Retina (tissue), 1 donor: Measurements from ENCODE around the gene PTPRG.

Experiments
- DNase-seq: peaks from one replicate; pipeline ENCODE4 v3.0.0-alpha.2; 2016

Gene PTPRG

GRCh38 chr3:61663356-61664104, 102.2 kb downstream of the PTPRG start:
- peak; percentile 16 for DNase-seq

DNA sequence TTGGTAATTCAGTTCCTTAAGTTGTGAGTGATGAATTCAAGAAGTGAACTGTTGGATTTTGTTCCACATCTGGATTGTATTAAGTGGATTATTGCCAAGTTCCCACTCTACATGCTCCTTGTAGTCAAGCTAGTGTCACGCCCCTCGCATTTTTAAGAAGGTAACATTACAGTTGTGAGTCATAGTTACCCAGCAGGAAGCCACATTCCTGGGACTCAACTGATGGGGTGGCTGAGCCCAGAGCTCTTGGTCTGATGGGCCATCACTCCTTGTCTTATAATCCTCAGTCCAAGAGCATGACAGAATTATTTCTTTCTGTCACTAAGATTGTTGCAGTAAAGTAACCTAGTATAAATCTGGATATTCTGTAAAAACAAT, 102.7 kb downstream of the PTPRG start:
- no peak for DNase-seq

DNA sequence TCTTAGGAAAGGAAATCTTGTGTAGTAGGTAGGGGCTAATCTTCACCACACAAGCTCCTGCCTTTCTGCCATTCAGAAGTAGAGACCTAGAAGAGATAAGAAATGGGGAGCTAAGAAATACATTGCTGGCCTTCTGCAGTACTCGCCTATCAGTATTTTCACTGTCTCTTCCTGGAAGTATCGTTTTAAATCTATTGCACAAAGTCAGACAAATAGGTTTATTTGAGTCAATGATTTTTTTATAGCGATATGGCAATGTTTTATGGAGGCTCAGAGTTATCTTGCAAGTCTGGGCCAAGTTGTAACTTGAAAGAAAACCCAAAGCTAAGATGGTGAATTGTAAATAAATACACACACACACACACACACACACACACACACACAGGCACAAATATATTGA, 103.8 kb downstream of the PTPRG start:
- no peak for DNase-seq

DNA sequence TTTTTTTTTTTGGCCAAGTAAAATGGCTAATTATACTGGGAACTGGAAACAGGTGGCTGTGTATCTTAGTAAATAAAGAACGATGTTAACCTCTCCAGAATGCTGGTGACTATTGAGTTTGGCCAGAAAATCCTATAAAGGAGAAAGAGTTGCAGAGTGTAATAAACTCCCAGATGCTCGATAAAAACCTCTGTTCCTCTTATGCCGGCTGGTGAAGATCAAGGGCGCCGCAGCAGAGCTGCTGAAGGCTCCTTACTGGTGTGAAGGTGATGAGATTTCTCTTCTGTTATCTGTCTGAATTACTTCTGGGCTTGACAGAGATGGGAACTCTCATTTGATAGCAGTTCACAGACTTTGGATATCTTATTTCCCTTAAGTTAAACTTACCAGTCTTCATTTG, 104.6 kb downstream of the PTPRG start:
- DNase-seq: no peak

- no peak for DNase-seq
Measured at GRCh38 chr3:61666615-61667330, 105.4 kb downstream of the PTPRG start.

- DNase-seq: no peak
Measured at GRCh38 chr3:61667383-61667782, 106.0 kb downstream of the PTPRG start.

- no peak for DNase-seq
Measured at GRCh38 chr3:61667814-61668213, 106.4 kb downstream of the PTPRG start.

DNA sequence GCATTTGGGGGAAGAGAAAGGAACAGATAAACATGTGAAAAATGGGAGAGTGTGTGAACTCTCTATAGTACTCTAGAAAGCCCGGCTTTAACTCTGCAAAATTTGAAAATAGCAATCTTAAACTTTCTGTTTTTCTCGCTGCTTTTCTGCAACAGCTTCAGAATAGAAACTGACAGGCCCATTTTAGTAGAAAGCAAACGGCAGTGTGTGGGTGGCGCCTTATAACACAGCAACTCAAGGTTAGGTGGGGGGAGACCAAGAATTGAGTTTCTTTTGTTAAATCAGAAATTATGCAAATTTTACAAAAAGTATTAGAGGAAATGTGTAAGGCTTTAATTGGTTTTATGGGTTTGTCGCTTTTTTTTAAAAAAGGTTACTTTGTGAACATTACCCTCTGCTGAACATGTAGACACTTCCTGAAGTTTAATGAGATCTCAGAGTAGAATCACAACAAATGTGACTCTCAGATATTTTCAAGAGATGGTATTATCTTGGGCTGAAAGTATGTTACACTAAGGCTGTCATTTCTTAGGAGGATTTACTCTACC, 107.0 kb downstream of the PTPRG start:
- no peak for DNase-seq

DNA sequence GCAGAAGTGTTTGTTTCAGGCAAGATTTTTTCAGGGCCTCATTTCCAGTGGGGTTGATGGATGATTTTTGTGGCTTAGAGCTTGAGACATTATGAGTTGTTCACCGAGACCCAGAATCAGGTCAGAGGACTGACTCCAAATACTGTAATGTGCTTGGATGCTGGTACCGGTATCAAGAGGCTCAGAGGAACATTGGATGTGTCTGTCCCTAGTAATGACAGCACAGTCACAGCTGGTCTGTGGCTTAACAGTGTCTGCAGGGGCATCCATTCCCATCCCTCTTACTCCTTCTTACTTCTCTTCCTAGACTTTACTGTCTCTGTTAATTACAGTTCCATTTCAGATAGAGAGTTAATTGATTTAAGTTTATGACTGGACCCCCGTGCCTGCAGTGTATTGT, 107.8 kb downstream of the PTPRG start:
- DNase-seq: no peak

DNA sequence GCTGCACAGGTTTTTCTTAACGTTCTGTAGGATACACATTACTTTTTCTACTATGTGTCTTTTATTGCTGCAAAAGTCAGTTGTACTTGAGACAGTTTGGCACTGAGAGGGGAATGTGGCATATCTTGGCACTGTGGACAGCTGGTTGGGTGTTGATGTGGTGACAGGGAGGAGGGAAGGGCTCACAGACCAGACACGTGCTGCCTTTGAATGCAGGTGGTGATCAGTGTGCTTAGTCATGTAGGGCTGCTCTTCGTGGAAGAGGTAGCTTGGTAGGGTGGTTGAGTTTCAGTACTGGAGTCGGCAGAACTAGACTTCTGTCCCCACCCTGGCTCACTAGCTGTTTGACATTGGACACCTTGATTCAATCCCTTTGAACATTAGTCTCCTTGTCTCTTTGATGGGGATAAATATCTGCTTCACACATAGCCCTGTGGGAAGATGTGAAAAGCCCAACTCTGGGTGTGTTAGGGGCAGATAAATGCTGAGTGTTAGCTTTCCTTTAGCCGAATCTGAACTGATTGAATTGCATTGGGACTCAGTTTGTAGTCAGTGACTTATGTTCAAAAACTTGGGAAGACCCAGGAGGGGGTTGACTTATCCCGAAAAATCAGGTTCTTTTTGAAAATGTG, 108.4 kb downstream of the PTPRG start:
- DNase-seq: no peak

DNA sequence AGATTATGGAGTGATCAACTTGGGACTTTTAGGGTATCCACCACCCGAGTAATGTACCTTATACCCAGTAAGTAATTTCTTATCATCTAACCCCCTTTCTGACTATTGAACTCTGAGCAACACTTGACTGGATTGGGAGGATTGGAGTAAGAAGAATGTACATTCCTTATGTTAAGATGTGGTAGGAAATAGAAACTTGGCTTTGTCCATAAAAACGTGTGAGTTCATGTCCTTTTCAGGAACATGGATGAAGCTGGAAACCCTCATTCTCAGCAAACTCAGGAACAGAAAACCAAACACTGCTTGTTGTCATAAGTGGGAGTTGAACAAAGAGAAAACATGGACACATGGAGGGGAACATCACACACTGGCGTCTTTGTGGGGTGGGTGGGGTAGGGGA, 112.3 kb downstream of the PTPRG start:
- DNase-seq: no peak

GRCh38 chr3:61674596-61674995, 113.2 kb downstream of the PTPRG start:
- no peak for DNase-seq

GRCh38 chr3:61679026-61679425, 117.7 kb downstream of the PTPRG start:
- DNase-seq: no peak

DNA sequence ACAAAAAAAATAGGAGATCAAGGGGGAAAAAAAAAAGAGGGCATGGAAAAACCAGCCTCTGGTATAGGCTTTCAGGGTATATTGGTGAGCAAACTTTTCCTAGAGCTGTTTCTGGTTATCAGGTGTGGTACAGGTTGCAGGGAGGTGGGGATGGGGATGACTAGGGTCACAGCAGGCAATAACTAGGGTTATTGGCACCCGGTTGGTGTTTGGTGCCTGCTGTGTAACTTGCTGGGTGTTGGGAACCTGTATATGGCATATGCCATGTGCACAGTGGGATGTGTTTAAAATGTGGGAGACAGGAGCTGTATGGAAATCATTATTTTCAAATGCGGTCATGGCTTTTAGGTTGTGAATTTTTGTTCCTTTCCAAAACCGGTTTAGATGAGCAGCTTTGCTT, 119.2 kb downstream of the PTPRG start:
- no peak for DNase-seq

- DNase-seq: no peak
Measured at GRCh38 chr3:61681636-61682035, 120.3 kb downstream of the PTPRG start.

GRCh38 chr3:61682671-61683548, 121.5 kb downstream of the PTPRG start:
- no peak for DNase-seq

- DNase-seq: no peak
Measured at GRCh38 chr3:61683549-61684236, 122.3 kb downstream of the PTPRG start.

GRCh38 chr3:61684386-61684785, 123.0 kb downstream of the PTPRG start:
- DNase-seq: no peak

DNA sequence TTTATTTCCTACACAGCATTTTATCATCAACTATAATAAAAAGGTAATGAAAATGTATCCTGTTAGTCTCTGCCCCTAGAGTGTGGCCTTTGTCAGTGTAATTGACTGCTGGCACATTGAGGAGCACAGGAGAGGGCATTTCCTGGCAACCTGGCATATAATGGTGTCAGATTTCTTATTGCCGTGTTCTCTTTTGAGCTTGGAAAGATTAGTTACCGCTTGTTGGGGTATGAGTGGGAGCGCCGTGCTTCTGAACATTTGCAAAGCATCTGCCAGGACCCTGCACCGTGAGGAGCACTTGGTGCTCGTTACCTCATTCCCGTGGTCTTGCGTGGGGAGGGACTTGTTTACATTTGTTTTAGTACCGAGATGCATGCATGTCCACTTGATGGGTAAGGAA, 124.4 kb downstream of the PTPRG start:
- no peak for DNase-seq

GRCh38 chr3:61686228-61686648, 124.9 kb downstream of the PTPRG start:
- no peak for DNase-seq

DNA sequence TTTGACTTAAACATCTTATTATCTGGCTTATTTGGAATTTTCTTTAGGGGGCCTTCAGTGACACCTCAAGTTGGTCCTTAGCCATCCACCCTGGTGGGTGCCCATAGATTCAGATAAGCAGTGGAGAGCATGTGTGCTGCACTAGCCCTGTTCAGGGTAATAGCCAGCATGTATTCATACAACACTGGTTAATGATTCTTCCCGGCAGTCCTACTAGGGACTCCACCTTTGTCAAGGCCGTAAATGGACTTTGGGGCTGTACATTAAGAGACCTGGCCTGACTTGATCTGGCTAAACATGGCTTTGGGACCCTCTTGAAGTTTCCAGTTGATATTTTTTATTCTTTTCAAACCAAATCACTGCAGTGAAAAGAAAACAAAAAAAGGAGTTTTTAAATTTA, 125.8 kb downstream of the PTPRG start:
- no peak for DNase-seq

DNA sequence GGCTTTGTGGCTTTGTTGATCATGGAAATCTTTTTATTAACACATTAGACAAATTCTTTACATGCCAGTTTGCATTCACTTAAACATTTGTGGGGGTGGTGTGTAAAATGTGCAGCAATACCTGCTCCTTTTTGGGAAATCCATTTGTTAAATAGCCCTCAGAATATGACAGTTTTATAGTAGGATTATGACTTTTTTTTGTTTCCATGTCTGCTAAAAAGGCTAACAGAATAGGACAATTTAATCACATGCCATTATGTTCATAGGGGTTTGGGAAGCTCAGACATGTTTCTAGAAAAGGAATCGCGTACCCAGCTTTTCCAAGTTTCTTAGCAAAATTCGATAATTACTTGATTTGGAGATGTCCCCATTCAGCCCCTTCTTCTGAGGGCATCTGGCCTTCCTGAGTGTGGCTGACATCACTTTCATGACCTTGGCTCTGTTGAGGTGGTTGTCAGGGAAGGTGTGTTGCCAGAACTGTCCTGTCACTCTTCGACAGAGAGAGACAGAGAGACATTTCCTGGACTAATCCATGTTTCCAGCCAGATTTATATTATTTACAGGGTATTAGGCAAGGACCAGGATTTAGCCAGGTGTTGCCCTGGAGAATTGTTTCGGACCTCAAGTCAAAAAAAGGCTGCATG, 126.4 kb downstream of the PTPRG start:
- DNase-seq: peak; percentile 45
